Uterus (tissue), 4 donors: Measurements from ENCODE around the gene UXS1. TPM values are rescaled to one million over a fixed set of nuclear protein-coding genes. Genes with fewer than 3 reads are reported as not detected.

Experiments used
- DNase-seq, 2 donors: peaks; one replicate each; pipeline ENCODE4 v3.0.0-alpha.2; 2019 to 2020
- H3K27ac ChIP-seq, 2 donors: fragments of 200-600 bp; sonication (generic); 1 replicate in 1 of 2; 2 replicates in 1 of 2; pipeline ENCODE4 v1.5.1; 2016 to 2018
- H3K27me3 ChIP-seq, 2 donors: fragments of 200-600 bp; sonication (generic); one replicate each; pipeline ENCODE4 v1.5.1; 2018 to 2019; ENCODE audit warnings: control low read depth in 1 of 2
- H3K36me3 ChIP-seq, 2 donors: fragments of 200-600 bp; sonication (generic); one replicate each; pipeline ENCODE4 v1.5.1; 2019; ENCODE audit warnings: control low read depth in 1 of 2
- H3K4me1 ChIP-seq, 2 donors: fragments of 200-600 bp; sonication (generic); one replicate each; pipeline ENCODE4 v1.5.1; 2018 to 2019; ENCODE audit warnings: control low read depth in 1 of 2
- H3K4me3 ChIP-seq, 2 donors: fragments of 200-600 bp; sonication (generic); 1 replicate in 1 of 2; 2 replicates in 1 of 2; pipeline ENCODE4 v1.5.1; 2018 to 2019; ENCODE audit warnings: mild to moderate bottlenecking in 1 of 2
- H3K9me3 ChIP-seq, 2 donors: fragments of 200-600 bp; sonication (generic); one replicate each; pipeline ENCODE4 v1.5.1; 2019; ENCODE audit warnings: control low read depth in 1 of 2
- CTCF ChIP-seq, 4 experiments: fragments of 200-600 bp in 2 of 4; fragments of 450-650 bp in 2 of 4; sonication (generic) in 2 of 4; IDR thresholded peaks; one replicate each; pipeline ENCODE4 v1.5.1; 2016 to 2019; ENCODE audit warnings: antibody characterized with exemption in 4 of 4, mild to moderate bottlenecking in 2 of 4, moderate library complexity in 1 of 4
- POLR2A ChIP-seq, 2 donors: fragments of 450-650 bp; IDR thresholded peaks; one replicate each; pipeline ENCODE4 v1.6.1; 2016; ENCODE audit warnings: antibody characterized with exemption in 2 of 2, mild to moderate bottlenecking in 1 of 2, moderate library complexity in 1 of 2
- intact Hi-C: fragments of 100-400 bp; cut with DNase I; formaldehyde crosslinking; loops from one replicate; pipeline ENCODE4 v1.15.1; 2023; ENCODE audit warnings: low total_unique reads
- total RNA-seq, 4 donors: library from RNA; depleted of rRNA in 3 of 4; stranded (reverse); fragments of >200 nt in 3 of 4; gene quantifications; one replicate each; pipeline versions ENCODE4 v1.1.0 to v1.2.4, GENCODE V29; 2014 to 2023
- donor health status: DM: yes; HTN: yes; CAD: no.

The UXS1 gene
- total RNA-seq, 4 donors from 2014 or later = 26.2 to 103 (median 74.8) TPM

- H3K36me3 ChIP-seq = no peaks in the 10 kb centered on the region
- H3K27me3 ChIP-seq = no peaks in the 10 kb centered on the region
- no peak overlapping the region for H3K4me3 ChIP-seq
- no peak overlapping the region for H3K27ac ChIP-seq
- intact Hi-C loops = no loop called here
- DNase-seq = no peak
- peaks cover 0 to 14% of the 10 kb centered on the region in 2 donors for H3K9me3 ChIP-seq
- no peak for TF ChIP-seq POLR2A (IDR thresholded peaks at IDR 0.05)
- TF ChIP-seq CTCF (IDR thresholded peaks at IDR 0.05) = no peak
- H3K4me1 ChIP-seq = no peaks in the 10 kb centered on the region
These were observed 37.5 kb downstream of the UXS1 start for GRCh38 chr2:106156305-106157296.

- no peaks in the 10 kb centered on the region for H3K27me3 ChIP-seq
- H3K27ac ChIP-seq = no peak overlapping the region
- TF ChIP-seq CTCF (IDR thresholded peaks at IDR 0.05) = no peak
- no peak for TF ChIP-seq POLR2A (IDR thresholded peaks at IDR 0.05)
- no peak for DNase-seq
- peaks cover 0 to 14% of the 10 kb centered on the region in 2 donors for H3K9me3 ChIP-seq
- H3K4me1 ChIP-seq = no peaks in the 10 kb centered on the region
- intact Hi-C loops = no loop called here
- no peaks in the 10 kb centered on the region for H3K36me3 ChIP-seq
- H3K4me3 ChIP-seq = no peak overlapping the region
These were observed 40.3 kb downstream of the UXS1 start for GRCh38 chr2:106153781-106154180.

GRCh38 chr2:106147665-106148064 is 46.4 kb downstream of the UXS1 start:
- no peak overlapping the region for H3K4me3 ChIP-seq
- DNase-seq = no peak
- no peak overlapping the region for H3K27ac ChIP-seq
- intact Hi-C loops = no loop called here
- H3K36me3 ChIP-seq = no peaks in the 10 kb centered on the region
- no peaks in the 10 kb centered on the region for H3K27me3 ChIP-seq
- TF ChIP-seq CTCF (IDR thresholded peaks at IDR 0.05) = no peak
- no peak for TF ChIP-seq POLR2A (IDR thresholded peaks at IDR 0.05)
- H3K9me3 ChIP-seq = no peaks in the 10 kb centered on the region
- no peaks in the 10 kb centered on the region for H3K4me1 ChIP-seq

- TF ChIP-seq POLR2A (IDR thresholded peaks at IDR 0.05) (no peak), CTCF (IDR thresholded peaks at IDR 0.05) (no peak)
- Histone ChIP-seq H3K4me3 (no peak overlapping the region), H3K27me3 (no peaks in the 10 kb centered on the region), H3K36me3 (no peaks in the 10 kb centered on the region), H3K4me1 (no peaks in the 10 kb centered on the region), H3K27ac (no peak overlapping the region), H3K9me3 (no peaks in the 10 kb centered on the region)
- intact Hi-C loops = no loop called here
- DNase-seq = no peak
These were observed 46.9 kb downstream of the UXS1 start for GRCh38 chr2:106147159-106147558.

- Histone ChIP-seq H3K4me1 (no peaks in the 10 kb centered on the region), H3K27me3 (no peaks in the 10 kb centered on the region), H3K9me3 (no peaks in the 10 kb centered on the region), H3K4me3 (no peak overlapping the region), H3K27ac (no peak overlapping the region), H3K36me3 (no peaks in the 10 kb centered on the region)
- DNase-seq = no peak
- no peak for TF ChIP-seq CTCF (IDR thresholded peaks at IDR 0.05)
- no peak for TF ChIP-seq POLR2A (IDR thresholded peaks at IDR 0.05)
- intact Hi-C loops = no loop called here
These were observed 49.3 kb downstream of the UXS1 start for GRCh38 chr2:106144621-106145331.
